H54 (cell line): ENCODE results near the gene TMEM89.

ENCODE experiments used
- DNase-seq: peaks from one replicate; pipeline ENCODE4 v3.0.0; 2011; ENCODE audit warnings: low spot score, mixed read lengths; ENCODE audit not compliant: insufficient read length
- FAIRE-seq: peaks from 3 replicates; lab custom pipeline; 2011; peaks lifted over from hg19 to GRCh38; lab: Jason Lieb, UNC
- POLR2A ChIP-seq: IDR thresholded peaks from 2 replicates; pipeline ENCODE4 v1.6.1; 2011; ENCODE audit warnings: low read depth, mild to moderate bottlenecking, low read length

The TMEM89 gene

DNA sequence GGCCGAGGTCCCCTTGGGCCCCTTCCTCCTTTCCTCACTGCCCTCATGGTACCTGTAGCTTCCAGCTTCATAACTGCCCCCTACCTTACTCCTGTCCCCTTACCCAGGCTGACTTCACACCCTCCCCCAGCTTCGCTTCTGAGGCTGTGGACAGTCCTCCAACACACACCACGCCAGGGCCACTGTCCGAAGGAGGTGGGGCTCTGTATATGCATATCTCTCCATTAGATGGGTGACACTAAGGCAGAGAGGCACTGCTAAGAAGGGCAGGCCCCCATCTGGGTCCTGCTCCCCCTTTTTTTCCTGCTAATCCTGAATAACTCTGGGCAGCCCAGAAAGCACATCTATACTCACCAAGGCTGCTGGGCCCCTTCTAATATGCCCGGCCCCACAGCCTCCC, 25.4 kb downstream of the TMEM89 start:
- DNase-seq: no peak
- FAIRE-seq: no peak

DNA sequence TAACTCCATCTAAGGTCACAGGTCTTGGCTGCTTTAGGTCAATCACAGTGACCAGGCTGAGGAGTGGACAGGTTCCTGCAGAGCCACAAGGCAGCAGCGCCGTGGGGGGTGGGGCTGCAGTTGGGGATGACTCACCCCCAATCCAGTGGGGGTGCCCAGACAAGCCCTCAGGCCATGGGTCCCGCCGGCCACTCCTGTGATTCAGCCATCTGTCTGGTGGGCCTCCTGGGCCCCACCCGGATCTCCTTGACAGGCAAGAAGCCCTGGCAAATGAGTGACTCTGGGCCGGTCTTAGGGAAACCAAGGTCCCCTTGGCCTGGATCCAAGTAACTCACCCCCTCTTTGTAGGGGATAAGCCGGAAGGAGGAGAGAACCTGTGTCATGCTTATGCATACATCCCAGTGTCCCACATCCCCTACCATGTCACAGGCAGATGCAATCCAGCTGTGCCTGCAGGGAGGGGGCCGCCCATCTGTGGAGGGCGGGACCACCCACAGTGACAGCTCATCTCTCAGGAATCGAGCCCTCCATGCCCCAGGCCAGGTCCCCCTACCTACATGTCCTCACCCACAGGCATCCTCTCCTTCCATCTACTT, 25.9 kb downstream of the TMEM89 start:
- DNase-seq: peak; percentile 93
- FAIRE-seq: no peak
- TF ChIP-seq POLR2A: no peak

More for the DNA sequence above, 25.4 kb downstream of the TMEM89 start:
- TF ChIP-seq POLR2A: no peak

DNA sequence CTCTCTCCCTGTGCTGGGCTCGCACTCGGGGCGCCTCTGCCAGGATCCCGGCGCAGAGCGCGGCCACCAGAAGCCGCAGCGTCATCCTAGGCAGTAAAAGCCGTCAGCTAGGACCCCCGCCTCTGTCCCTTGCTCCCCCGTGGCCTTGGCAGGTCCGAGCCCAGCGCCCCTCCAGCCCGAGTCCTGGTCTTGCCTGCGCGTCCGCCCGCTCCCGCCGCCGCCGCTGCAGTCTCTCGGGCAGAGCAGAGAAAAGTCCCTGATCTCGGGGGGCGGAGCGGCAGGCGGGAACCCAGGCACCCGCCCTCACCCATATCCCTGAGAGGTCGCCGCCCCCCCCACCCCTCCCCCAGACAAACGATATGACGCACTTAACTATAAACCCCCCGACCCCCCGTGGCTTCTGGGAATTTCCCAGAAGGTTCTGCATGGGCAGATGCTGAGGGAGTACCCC, 26.5 kb downstream of the TMEM89 start, which contains the start of gene COL7A1:
Gene COL7A1 (minus strand): TSS at position 255 of the 451 bp plus-strand sequence. CDS start 170 bp downstream, at position 85.
- DNase-seq (no peak), FAIRE-seq (no peak)
- TF ChIP-seq POLR2A: peak; percentile 86

- no peak for FAIRE-seq
- TF ChIP-seq POLR2A: 0 out of 2 replicates have a peak, but pooled peaks have one; percentile 17
- DNase-seq: no peak
Observed at GRCh38 chr3:48594417-48595049, 27.0 kb downstream of the TMEM89 start.

DNA sequence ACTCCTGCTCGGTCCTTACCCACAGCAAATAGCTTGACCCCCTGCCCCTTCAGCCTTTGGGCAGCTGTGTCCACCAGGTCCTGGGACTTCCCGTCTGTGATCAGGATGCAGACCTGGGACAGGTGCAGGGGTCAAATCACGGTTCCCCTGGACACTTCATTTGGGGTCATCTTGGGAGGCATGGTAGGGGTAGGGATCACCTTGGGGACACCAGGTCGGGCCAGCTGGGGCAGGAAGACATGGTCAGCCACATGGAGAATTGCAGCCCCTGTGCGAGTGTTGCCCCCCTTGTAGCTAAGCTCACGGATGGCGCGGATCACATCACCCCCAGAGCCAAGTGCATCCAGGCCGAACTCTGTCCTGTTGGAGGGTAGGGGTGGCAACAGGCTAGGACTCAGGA, 28.2 kb downstream of the TMEM89 start:
- DNase-seq (no peak), FAIRE-seq (no peak)
- no peak for TF ChIP-seq POLR2A

- FAIRE-seq (no peak), DNase-seq (no peak)
- TF ChIP-seq POLR2A: no peak
Observed at GRCh38 chr3:48592519-48593087, 29.0 kb downstream of the TMEM89 start.

GRCh38 chr3:48591886-48592518, 29.6 kb downstream of the TMEM89 start:
- FAIRE-seq (no peak), DNase-seq (no peak)
- no peak for TF ChIP-seq POLR2A

DNA sequence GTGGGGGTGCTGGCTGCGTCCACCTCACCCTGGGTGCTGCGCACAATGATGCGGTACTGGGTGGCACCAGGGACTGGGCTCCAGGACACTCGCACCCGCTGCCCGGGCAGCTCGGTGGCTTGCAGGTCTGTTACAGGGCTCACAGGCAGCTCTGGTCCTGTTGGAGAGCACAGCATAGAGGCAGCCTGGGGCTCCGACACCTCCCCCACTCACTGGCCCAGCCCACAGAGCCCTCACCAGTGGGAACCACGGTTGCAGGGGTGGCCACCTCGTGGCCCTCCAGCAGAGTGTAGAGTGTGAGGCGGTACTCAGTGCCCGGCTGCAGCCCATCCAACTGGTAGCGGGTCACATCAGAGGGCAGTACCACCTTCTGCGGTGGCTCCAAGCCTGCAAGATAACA, 30.1 kb downstream of the TMEM89 start:
- DNase-seq: no peak
- FAIRE-seq: no peak
- no peak for TF ChIP-seq POLR2A

DNA sequence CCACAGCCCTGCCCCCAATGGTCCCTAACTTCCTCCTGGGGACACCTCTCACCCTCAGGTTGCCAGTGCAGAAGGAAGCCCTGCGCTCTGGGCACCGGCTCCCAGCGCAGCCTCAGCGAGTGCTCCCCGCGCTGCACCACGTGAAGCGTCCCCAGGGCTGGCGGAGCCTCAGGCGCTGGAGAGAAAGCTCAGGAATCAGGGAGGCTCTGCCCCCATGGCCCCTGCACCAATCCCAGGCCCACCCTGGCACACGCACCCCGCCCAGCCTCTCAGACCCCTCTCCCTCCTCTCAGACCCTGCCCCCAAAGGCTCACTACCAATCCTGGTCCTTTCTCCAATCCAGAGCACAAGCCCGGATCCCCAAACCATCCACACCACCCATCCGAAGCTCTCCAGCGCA, 33.3 kb downstream of the TMEM89 start:
- DNase-seq: no peak
- TF ChIP-seq POLR2A: no peak
- FAIRE-seq: no peak

DNA sequence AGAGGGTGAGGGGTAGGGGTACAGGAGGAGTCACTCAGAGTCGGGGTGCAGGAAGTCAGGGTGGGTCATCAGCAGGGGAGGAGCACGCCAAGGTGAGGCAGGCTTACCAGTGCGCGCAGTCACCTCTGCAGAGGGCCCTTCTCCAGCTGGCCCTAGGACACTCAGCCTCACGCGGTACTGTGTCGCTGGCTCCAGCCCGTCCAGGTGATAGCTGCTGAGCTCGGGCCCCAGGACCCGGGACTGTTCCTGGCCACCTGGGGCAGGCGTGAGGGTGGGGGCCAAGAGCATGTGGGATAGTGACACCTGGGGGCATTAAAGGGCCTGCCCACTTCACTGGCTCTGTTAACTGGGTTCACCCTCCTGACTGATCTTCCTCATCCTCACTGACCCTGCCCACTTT, 33.9 kb downstream of the TMEM89 start:
- no peak for DNase-seq
- no peak for FAIRE-seq
- no peak for TF ChIP-seq POLR2A

- no peak for TF ChIP-seq POLR2A
- DNase-seq (no peak), FAIRE-seq (no peak)
Observed at GRCh38 chr3:48585411-48585810, 36.2 kb downstream of the TMEM89 start.

GRCh38 chr3:48584836-48585235, 36.7 kb downstream of the TMEM89 start:
- DNase-seq (no peak), FAIRE-seq (no peak)
- no peak for TF ChIP-seq POLR2A

- FAIRE-seq (no peak), DNase-seq (no peak)
- no peak for TF ChIP-seq POLR2A
Observed at GRCh38 chr3:48581621-48582481, 39.7 kb downstream of the TMEM89 start.

DNA sequence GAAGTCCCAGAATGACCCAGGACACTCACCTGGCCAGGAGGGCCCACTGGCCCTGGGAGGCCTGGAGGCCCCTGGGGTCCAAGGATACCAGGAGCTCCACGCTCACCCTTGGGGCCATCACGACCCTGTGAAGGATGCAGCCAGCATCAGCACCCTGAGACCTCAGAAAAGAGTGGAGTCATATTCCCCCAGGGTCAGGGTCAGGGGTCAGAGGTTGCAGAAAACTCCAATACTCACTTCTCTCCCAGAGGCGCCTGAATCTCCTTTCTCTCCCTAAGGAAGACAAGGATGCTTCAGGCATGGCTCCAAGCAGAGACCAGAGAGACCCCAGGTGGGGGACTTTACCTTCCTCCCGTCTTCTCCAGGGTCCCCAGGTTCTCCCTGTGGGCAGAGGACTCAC, 44.9 kb downstream of the TMEM89 start:
- TF ChIP-seq POLR2A: no peak
- DNase-seq (no peak), FAIRE-seq (no peak)
